GM18867 (cell line): Measurements from ENCODE around the gene SMC4.

ENCODE experiments used
- ATAC-seq: cut with Tn5 transposase; IDR thresholded peaks from one replicate; pipeline ENCODE4 v1.9.1; 2021; ENCODE audit warnings: mild to moderate bottlenecking, moderate library complexity; ENCODE audit not compliant: unreplicated experiment

SMC4 gene

GRCh38 chr3:160394009-160394392 is 5.4 kb upstream of the SMC4 start:
- no peak for ATAC-seq

GRCh38 chr3:160395297-160395696 is 4.2 kb upstream of the SMC4 start:
- no peak for ATAC-seq

GRCh38 chr3:160398820-160399124 is 678 bp upstream of the SMC4 start:
- peak; percentile 3 for ATAC-seq

- ATAC-seq, result peak; percentile 14
These were observed 716 bp downstream of the SMC4 start for GRCh38 chr3:160400030-160400701.

- peak; percentile 15 for ATAC-seq
These were observed 1.3 kb downstream of the SMC4 start for GRCh38 chr3:160400702-160401150.

GRCh38 chr3:160401291-160402095 is 2.0 kb downstream of the SMC4 start:
- ATAC-seq, result no peak

GRCh38 chr3:160402221-160403027 is 3.0 kb downstream of the SMC4 start:
- ATAC-seq, result no peak

- ATAC-seq, result no peak
These were observed 3.6 kb downstream of the SMC4 start for GRCh38 chr3:160403028-160403545.

GRCh38 chr3:160403796-160404470 is 4.5 kb downstream of the SMC4 start:
- ATAC-seq, result no peak

- no peak for ATAC-seq
These were observed 10.6 kb downstream of the SMC4 start for GRCh38 chr3:160409812-160410610.

GRCh38 chr3:160412477-160412876 is 13.0 kb downstream of the SMC4 start:
- no peak for ATAC-seq

- ATAC-seq, result peak; percentile 81
These were observed 14.3 kb downstream of the SMC4 start for GRCh38 chr3:160413613-160414248.

GRCh38 chr3:160417311-160417710 is 17.9 kb downstream of the SMC4 start:
- no peak for ATAC-seq

- ATAC-seq, result no peak
These were observed 28.5 kb downstream of the SMC4 start for GRCh38 chr3:160427832-160428424.

GRCh38 chr3:160434071-160434470 is 34.6 kb downstream of the SMC4 start:
- ATAC-seq, result no peak

- no peak for ATAC-seq
These were observed 35.6 kb downstream of the SMC4 start for GRCh38 chr3:160435095-160435494.

GRCh38 chr3:160435747-160436146 is 36.3 kb downstream of the SMC4 start:
- no peak for ATAC-seq

- no peak for ATAC-seq
These were observed 37.6 kb downstream of the SMC4 start for GRCh38 chr3:160437083-160437455.

GRCh38 chr3:160440687-160441086 is 41.2 kb downstream of the SMC4 start:
- ATAC-seq, result no peak
